Renal pelvis (tissue), 12 donors: Measurements from ENCODE around the gene ELOA2. TPM values are rescaled to one million over a fixed set of nuclear protein-coding genes. Genes with fewer than 3 reads are reported as not detected.
"Not testable (repeated sequence)": the region's sequence is repeated elsewhere in the genome, so short reads cannot be mapped to it uniquely, and the experiment has no call there.

Source experiments
- DNase-seq: peaks from one replicate; pipeline ENCODE4 v3.0.0-alpha.2; 2013
- long read RNA-seq, 16 experiments: transcript quantifications; one replicate each; lab custom pipeline, GENCODE V29; 2026
- polyA plus RNA-seq, 3 donors: library from polyadenylated mRNA; unstranded; fragments of 120-200 nt; gene quantifications; one replicate each; pipeline ENCODE4 v1.2.1, GENCODE V29; 2013; ENCODE audit not compliant: insufficient read length in 3 of 3

The ELOA2 gene, protein sequence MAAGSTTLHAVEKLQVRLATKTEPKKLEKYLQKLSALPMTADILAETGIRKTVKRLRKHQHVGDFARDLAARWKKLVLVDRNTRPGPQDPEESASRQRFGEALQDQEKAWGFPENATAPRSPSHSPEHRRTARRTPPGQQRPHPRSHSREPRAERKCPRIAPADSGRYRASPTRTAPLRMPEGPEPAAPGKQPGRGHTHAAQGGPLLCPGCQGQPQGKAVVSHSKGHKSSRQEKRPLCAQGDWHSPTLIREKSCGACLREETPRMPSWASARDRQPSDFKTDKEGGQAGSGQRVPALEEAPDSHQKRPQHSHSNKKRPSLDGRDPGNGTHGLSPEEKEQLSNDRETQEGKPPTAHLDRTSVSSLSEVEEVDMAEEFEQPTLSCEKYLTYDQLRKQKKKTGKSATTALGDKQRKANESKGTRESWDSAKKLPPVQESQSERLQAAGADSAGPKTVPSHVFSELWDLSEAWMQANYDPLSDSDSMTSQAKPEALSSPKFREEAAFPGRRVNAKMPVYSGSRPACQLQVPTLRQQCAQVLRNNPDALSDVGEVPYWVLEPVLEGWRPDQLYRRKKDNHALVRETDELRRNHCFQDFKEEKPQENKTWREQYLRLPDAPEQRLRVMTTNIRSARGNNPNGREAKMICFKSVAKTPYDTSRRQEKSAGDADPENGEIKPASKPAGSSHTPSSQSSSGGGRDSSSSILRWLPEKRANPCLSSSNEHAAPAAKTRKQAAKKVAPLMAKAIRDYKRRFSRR
- polyA plus RNA-seq = under 1 TPM in 1 of 3 donors, not detected in 2; 0.16 TPM
- long read RNA-seq, donor 1 = 0 reads
- long read RNA-seq, donor 2 = 0 reads
- long read RNA-seq, donor 3 = 0 reads
- long read RNA-seq, donor 4 = 0 reads
- long read RNA-seq, donor 5 = 0 reads
- long read RNA-seq, donor 6, partial matches to known transcripts = 8 of 8 reads
- long read RNA-seq, donor 6, other reads (novel, unspliced or antisense) = 0 of 8 reads
- long read RNA-seq, donor 7 = 0 reads
- long read RNA-seq, donor 8 = 0 reads
- long read RNA-seq, donor 9 = 0 reads
- long read RNA-seq, donor 10 = 0 reads
- long read RNA-seq, donor 11 = 0 reads
- long read RNA-seq, donor 12 = 0 reads
- long read RNA-seq, donor 13 = 0 reads
- long read RNA-seq, donor 14 = 0 reads
- long read RNA-seq, donor 15 = 0 reads
- long read RNA-seq, donor 16 = 0 reads

DNA sequence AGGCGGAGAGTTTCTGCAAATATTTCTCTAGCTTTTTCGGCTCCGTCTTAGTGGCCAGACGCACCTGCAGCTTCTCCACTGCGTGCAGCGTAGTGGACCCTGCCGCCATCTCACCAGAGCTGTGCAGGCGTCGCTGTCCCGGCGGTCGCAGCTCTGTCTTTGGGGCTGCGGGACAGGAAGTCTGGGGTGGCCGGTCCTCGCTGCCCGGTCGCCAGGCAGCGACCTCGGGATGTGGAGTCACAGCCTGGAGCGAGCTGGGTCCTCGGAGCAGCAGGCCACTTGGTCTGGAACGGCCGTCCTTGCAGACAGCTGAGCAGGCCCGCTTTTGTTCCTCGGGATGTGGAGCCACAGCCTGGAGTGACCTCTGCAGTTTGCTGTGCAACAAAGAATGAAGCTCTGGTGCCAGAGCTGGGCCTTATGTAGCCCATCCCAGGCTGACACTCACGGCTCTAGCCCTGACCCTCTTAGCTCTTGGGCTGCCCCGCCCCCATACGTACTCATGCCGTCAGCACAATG is at the start of gene ELOA2:
Gene ELOA2 (minus strand): TSS at position 466 of the 516 bp plus-strand sequence. CDS start 357 bp downstream, at position 109.
- DNase-seq = no peak

DNA sequence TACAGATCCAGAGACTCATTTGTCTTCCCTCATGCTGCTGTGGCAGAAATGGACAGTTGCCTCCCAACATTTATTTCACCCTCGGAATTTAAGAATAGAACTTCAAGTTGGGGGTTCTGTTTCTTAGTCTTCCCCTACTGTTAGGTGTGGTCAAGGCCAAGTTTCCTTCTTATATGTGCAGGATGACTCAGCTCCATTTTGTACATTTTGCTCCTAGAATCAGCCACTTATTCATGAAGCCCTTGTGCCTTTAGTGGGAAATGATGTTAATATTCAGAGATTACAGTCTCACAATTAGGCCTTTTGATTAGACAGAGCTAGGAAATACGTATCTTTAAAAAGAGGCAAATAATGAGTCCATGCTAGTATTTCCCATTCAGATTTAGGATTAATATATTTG is 46.2 kb upstream of the ELOA2 start:
- DNase-seq = no peak

DNA sequence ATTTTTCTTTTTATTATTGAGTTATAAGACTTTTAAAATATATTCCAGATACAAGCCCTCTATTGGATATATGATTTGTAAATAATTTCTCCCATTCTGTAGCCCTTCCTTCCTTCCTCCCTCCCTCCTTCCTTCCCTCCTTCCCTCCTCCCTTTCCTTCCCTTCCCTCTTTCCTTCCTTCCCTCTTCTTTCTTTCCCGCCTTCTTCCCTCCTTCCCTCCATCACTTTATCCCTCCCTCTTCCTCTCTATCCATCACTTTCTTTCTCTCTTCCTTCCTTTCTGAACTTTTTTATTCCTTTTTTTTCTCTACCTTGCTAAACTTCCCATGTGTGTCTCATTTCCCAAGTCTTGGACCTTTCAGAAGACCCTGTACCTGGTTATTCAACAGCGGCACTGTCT is 45.5 kb upstream of the ELOA2 start:
- no peak for DNase-seq

- DNase-seq = no peak
Observed at GRCh38 chr18:47077111-47077510, 41.7 kb upstream of the ELOA2 start.

GRCh38 chr18:47075098-47075883 is 39.9 kb upstream of the ELOA2 start:
- no peak for DNase-seq

DNA sequence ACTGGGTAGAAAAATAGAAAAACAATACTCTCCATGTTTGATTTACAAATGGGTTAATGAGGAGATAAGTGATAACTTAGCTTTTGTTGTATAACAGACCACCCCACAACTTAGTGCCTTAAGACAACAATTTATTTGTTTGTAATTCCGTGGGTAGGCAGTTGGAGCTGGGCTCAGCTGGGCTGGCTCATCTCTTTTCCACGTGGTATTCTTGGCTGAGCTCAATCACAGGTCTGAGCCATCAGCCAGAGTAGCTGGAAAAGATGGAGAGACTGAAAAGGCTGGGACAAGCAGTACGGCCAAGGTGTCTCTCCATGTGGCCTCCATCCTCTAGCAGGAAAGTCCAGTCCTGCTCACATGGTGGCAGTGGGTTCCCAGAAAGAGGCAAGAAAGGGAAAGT is 32.2 kb upstream of the ELOA2 start:
- no peak for DNase-seq

- no peak for DNase-seq
Observed at GRCh38 chr18:47063096-47063495, 27.7 kb upstream of the ELOA2 start.

DNA sequence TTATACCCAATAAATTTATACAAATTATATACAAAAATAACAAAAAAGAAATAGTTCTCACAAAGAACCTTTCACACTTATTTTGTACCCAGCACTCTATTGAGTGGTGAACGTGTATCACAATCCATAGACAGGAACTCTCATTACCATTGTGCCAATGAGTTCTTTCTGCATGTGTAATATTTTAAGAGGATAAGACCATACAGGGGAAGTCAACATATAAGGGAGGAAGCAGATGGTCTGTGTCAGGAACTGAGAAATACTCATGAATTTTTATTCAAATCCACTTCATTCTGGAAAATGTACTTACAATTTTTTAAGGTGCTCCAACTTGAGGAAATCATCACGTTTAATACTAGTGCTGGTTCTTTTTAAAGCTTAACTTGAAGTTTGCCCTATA is 27.1 kb upstream of the ELOA2 start:
- no peak for DNase-seq

DNA sequence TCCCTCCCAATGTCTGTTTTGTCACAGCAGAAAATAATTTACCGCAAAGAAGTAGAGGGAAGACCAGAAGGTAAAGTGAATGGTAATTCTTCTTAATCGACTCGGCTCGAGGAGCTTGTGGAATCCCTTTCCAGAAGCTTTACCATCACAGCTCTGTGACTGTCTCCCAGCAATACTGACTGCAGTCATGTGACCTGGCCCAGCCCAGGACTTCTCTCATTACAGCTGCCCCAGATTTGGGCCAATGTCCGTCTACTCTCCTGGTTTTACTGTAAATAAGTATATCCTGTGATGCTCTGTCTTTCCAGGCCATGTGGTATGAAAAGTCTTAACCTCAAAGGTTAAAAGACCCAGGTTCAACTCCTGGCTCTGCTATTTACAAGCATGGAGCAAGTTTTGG is 18.9 kb upstream of the ELOA2 start:
- no peak for DNase-seq

DNA sequence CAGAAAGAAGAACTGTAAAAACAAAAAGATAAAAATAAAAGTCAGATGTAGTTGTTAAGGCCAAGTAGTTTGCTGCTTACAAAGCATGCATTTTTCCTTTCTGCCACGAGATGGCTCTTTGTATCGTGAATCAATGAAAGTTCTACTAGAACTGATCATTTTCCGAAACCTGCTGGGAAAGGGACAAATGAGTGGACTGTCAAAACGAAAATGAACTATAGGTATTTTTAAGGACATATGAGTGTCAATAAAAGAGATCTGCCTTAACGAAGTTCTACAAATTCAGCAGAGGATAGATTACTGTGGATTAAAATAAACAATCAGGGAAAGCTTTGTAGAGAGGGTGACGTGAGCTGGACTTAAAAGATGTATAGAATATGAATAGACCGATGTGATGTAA is 15.0 kb upstream of the ELOA2 start:
- DNase-seq = peak; percentile 22

DNA sequence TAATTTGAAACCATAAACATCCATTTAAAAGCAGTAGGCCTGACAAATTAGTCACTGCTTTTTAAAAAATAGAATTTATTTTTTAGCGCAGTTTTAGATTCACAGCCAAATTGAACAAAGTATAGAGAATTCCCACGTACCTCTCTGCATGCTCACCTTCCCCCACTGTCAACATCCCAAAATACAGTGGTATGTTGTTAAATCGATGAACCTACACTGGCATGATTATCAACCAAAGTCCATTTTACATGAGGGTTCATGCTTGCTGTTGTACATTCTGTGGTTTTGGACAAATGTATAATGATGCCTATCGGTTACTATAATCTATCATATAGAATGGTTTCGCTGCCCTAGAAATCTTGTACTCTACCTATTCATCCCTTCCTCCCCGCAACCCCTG is 5.6 kb upstream of the ELOA2 start:
- no peak for DNase-seq

DNA sequence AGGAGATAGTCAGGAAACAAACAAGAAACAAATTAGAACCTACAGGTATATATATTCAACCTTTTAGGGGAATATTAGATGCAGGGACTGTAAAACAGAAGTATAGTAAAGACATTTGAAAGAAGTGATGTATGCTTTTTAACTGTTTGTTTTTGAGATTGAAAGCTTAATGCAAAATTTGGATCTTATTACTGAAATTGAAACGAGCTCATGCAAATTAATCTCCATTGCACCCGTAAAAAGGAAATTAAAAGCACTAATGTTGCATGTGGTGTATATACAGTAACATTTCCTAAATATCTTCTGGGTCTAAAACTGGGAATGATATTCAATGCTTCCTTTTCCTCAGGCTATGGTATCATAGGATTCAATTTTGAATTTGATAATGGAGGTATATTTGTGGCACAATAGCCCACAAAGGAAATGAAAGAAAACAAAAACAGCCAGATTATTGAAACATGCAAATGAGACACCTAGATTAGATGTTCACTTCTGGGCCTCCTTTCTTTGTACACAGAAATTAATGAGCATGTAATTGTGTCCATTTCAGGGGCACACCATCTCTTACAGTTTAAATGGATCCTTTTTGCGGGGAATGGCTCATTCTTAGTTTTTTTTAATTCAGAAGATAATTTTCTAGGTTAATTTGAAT is 1.6 kb upstream of the ELOA2 start:
- no peak for DNase-seq

DNA sequence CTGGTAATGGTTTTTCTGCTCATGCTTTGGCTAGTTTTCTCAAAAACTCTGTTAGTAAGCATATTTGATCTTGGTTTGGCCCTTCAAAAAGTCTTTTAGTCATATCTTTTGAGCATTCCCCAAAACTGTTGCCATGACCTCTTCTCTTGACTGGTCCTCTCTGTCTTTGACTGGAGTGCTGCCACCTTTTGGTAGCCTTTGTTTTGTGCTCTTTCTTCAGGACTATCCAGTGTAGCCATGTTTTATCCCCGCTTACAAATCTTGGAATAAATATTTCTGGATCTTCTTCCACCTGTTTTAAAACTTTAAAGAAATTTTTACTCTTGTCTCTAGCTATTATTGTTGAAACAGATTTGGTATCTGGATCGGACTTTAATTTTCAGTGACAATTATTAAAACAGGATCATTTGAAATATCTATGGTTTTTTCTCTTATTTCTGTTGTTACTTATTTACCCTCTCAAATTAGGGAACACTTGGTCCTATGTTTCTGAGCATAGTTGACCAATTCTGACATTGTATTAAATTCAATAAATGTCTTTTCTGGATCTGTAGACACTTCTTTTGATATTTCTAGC is 965 bp upstream of the ELOA2 start:
- peak; percentile 5 for DNase-seq

DNA sequence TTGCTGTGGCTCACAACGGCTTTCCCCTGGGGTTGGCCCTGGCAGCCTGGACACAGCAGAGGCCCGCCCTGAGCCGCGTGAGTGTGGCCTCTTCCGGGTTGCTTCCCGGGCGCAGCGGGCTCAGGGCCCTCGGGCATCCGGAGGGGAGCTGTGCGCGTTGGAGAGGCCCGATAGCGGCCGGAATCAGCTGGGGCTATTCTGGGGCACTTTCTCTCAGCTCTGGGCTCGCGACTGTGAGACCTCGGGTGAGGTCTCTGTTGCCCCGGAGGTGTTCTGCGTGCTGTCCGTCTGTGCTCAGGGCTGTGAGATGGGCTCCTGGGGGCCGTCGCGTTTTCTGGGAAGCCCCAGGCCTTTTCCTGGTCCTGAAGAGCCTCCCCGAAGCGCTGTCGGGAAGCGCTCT is 830 bp downstream of the ELOA2 start:
- DNase-seq = not testable (repeated sequence)

GRCh38 chr18:47032945-47033344 is 2.5 kb downstream of the ELOA2 start:
- DNase-seq = no peak

DNA sequence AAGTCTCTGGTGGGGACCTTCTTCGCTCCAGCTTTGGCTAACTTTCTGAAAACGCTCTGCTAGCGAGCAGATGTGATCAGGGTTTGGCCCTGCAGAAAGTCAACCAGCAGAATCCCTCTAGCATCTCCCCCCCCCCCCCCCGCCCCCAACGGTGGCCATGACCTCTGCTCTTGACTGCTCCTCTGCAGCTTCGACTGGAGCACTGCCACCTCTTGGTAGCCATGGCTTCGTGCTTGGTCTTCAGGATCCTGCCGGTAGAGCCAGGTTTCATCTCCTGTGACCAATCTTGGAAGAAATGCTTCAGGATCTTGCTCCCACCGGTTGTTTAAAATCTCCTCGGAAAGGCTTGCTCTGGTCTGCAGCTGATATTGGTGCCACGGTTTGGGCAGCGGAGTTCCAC is 4.5 kb downstream of the ELOA2 start:
- not testable (repeated sequence) for DNase-seq

- DNase-seq = not testable (repeated sequence)
Observed at GRCh38 chr18:47029684-47030353, 5.6 kb downstream of the ELOA2 start.

DNA sequence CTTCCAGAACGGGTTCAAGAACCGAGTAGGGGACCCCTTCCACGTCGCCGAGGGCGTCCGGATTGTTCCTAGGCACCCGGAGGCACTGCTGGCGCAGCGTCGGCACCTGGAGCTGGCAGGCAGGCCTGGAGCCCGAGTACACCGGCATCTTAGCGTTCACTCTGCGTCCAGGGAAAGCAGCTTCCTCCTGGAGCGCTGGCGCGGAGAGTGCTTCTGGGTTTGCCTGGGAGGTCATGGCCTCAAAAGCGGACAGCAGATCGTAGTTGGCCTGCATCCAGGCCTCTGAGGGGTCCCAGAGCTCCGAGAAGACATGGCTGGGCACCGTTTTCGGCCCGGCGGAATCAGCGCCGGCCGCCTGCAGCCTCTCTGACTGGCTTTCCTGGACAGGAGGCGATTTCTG is 6.7 kb downstream of the ELOA2 start:
- DNase-seq = not testable (repeated sequence)

- DNase-seq = not testable (repeated sequence)
Observed at GRCh38 chr18:47025557-47026174, 9.8 kb downstream of the ELOA2 start.
